H1 (cell line): Measurements from ENCODE around the gene UBE4A. TPM values are rescaled to one million over a fixed set of nuclear protein-coding genes. Genes with fewer than 3 reads are reported as not detected.

Experiments
- CTCF ChIA-PET: fragments of 300-600 bp; sonication (Branson Sonifier 250); formaldehyde crosslinking; loops from one replicate; lab custom pipeline; 2021; ENCODE audit not compliant: partially characterized antibody; lab: Charles Lee
- POLR2A ChIA-PET: fragments of 300-600 bp; sonication (Branson Sonifier 250); formaldehyde crosslinking; loops from one replicate; lab custom pipeline; 2021; ENCODE audit warnings: inconsistent platforms; ENCODE audit not compliant: partially characterized antibody; lab: Charles Lee
- DNase-seq, 2 experiments: peaks; one replicate each; pipeline versions ENCODE4 v3.0.0 to v3.0.0-alpha.2; 2010 to 2022; ENCODE audit warnings: low spot score in 2 of 2, low read depth in 1 of 2, mixed read lengths in 1 of 2
- FAIRE-seq: peaks from 2 replicates; lab custom pipeline; 2011; peaks lifted over from hg19 to GRCh38; lab: Jason Lieb, UNC
- H2AFZ ChIP-seq: 2 replicates; pipeline ENCODE4 v1.8.1; 2012; ENCODE audit warnings: low read length, inconsistent platforms
- H2AK5ac ChIP-seq: 2 replicates; pipeline ENCODE4 v1.6.1; 2013; ENCODE audit warnings: low read depth, low read length
- H2BK120ac ChIP-seq: replicated peaks from 2 replicates; pipeline ENCODE3; 2013; ENCODE audit warnings: low read depth, low read length, inconsistent platforms
- H2BK12ac ChIP-seq: 2 replicates; pipeline ENCODE4 v1.6.1; 2013; ENCODE audit warnings: low read depth, low read length
- H2BK15ac ChIP-seq: 2 replicates; pipeline ENCODE4 v1.6.1; 2013; ENCODE audit warnings: low read length
- H2BK20ac ChIP-seq: 2 replicates; pipeline ENCODE4 v1.6.1; 2013; ENCODE audit warnings: low read length
- H2BK5ac ChIP-seq: 2 replicates; pipeline ENCODE4 v1.6.1; 2013; ENCODE audit warnings: low read depth, low read length
- H3K14ac ChIP-seq: 2 replicates; pipeline ENCODE4 v1.6.1; 2013; ENCODE audit warnings: inconsistent platforms; ENCODE audit not compliant: insufficient read length
- H3K18ac ChIP-seq: 2 replicates; pipeline ENCODE4 v1.6.1; 2013; ENCODE audit warnings: low read length; ENCODE audit errors: extremely low read depth
- H3K23ac ChIP-seq: 2 replicates; pipeline ENCODE4 v1.6.1; 2013; ENCODE audit warnings: inconsistent platforms; ENCODE audit not compliant: insufficient read length
- H3K23me2 ChIP-seq: 2 replicates; pipeline ENCODE4 v1.6.1; 2013; ENCODE audit warnings: low read depth, low read length
- H3K27ac ChIP-seq: 2 replicates; pipeline ENCODE4 v1.6.1; 2011; ENCODE audit warnings: low read depth, low read length, inconsistent platforms
- H3K27me3 ChIP-seq, 4 experiments: replicated peaks in 1 of 4; 1 replicate in 1 of 4; 2 replicates in 3 of 4; pipeline versions ENCODE4 v1.6.1 to v1.8.1; 2011 to 2013; ENCODE audit warnings: low read length in 3 of 4, mild to moderate bottlenecking in 3 of 4, inconsistent platforms in 2 of 4, mixed read lengths in 2 of 4, moderate library complexity in 1 of 4; ENCODE audit not compliant: control insufficient read depth in 3 of 4, insufficient read depth in 3 of 4; ENCODE audit errors: extremely low read depth in 1 of 4
- H3K36me3 ChIP-seq, 4 experiments: 2 replicates each; pipeline versions ENCODE4 v1.6.1 to v1.8.1; 2011 to 2013; ENCODE audit warnings: mild to moderate bottlenecking in 4 of 4, low read length in 3 of 4, moderate library complexity in 2 of 4, control low read depth in 1 of 4, inconsistent platforms in 1 of 4; ENCODE audit not compliant: insufficient read depth in 4 of 4, control insufficient read depth in 2 of 4
- H3K4ac ChIP-seq: replicated peaks from 2 replicates; pipeline ENCODE3; 2013; ENCODE audit warnings: low read length, low read depth, mixed read lengths, inconsistent platforms; ENCODE audit not compliant: insufficient read length
- H3K4me1 ChIP-seq, 4 experiments: replicated peaks in 1 of 4; 1 replicate in 1 of 4; 2 replicates in 3 of 4; pipeline versions ENCODE4 v1.6.1 to v1.8.1; 2011 to 2013; ENCODE audit warnings: low read length in 3 of 4, inconsistent platforms in 2 of 4, mixed read lengths in 1 of 4; ENCODE audit not compliant: insufficient read depth in 4 of 4, control insufficient read depth in 3 of 4
- H3K4me2 ChIP-seq, 2 experiments: 2 replicates each; pipeline versions ENCODE4 v1.6.1 to v1.8.1; 2011 to 2013; ENCODE audit warnings: low read depth in 2 of 2, low read length in 2 of 2, control low read depth in 1 of 2, inconsistent platforms in 1 of 2, mild to moderate bottlenecking in 1 of 2; ENCODE audit not compliant: insufficient read depth in 1 of 2
- H3K4me3 ChIP-seq, 4 experiments: fragments of 200-600, 300-600 bp in 1 of 4; sonication (generic), shearing (Covaris generic), sonication (Bioruptor Twin) in 1 of 4; 2 replicates each; pipeline versions ENCODE4 v1.5.1 to v1.8.1; 2011 to 2016; ENCODE audit warnings: low read length in 4 of 4, low read depth in 3 of 4, control low read depth in 2 of 4, inconsistent platforms in 2 of 4, mild to moderate bottlenecking in 2 of 4, mixed read lengths in 1 of 4, moderate library complexity in 1 of 4; ENCODE audit not compliant: insufficient read depth in 2 of 4; ENCODE audit errors: extremely low read depth in 1 of 4
- H3K56ac ChIP-seq: replicated peaks from 2 replicates; pipeline ENCODE3; 2013; ENCODE audit warnings: low read depth, mild to moderate bottlenecking, mixed read lengths, low read length, inconsistent platforms; ENCODE audit not compliant: insufficient read length
- H3K79me1 ChIP-seq: 2 replicates; pipeline ENCODE4 v1.6.1; 2013; ENCODE audit warnings: low read depth, low read length, control low read depth
- H3K79me2 ChIP-seq, 2 experiments: 2 replicates each; pipeline versions ENCODE4 v1.6.1 to v1.8.1; 2012 to 2013; ENCODE audit warnings: low read length in 2 of 2, mild to moderate bottlenecking in 2 of 2, inconsistent platforms in 1 of 2; ENCODE audit not compliant: insufficient read depth in 2 of 2, control insufficient read depth in 1 of 2
- H3K9ac ChIP-seq, 4 experiments: replicated peaks in 1 of 4; 1 replicate in 1 of 4; 2 replicates in 3 of 4; pipeline versions ENCODE4 v1.6.1 to v1.8.1; 2011 to 2013; ENCODE audit warnings: low read depth in 3 of 4, low read length in 3 of 4, control low read depth in 2 of 4, mild to moderate bottlenecking in 2 of 4, moderate library complexity in 2 of 4, inconsistent platforms in 1 of 4; ENCODE audit errors: extremely low read depth in 1 of 4
- H3K9me3 ChIP-seq, 2 experiments: 2 replicates each; pipeline versions ENCODE4 v1.6.1 to v1.8.1; 2012 to 2013; ENCODE audit warnings: mild to moderate bottlenecking in 2 of 2, moderate library complexity in 2 of 2, control low read depth in 1 of 2, inconsistent platforms in 1 of 2, low read depth in 1 of 2, low read length in 1 of 2, mixed read lengths in 1 of 2; ENCODE audit not compliant: insufficient read depth in 2 of 2
- H4K20me1 ChIP-seq, 2 experiments: replicated peaks in 1 of 2; 2 replicates each; pipeline versions ENCODE3 to v1.8.1; 2011 to 2013; ENCODE audit warnings: inconsistent platforms in 2 of 2, low read length in 2 of 2, mild to moderate bottlenecking in 1 of 2; ENCODE audit not compliant: insufficient read depth in 2 of 2, control insufficient read depth in 1 of 2
- H4K5ac ChIP-seq: 2 replicates; pipeline ENCODE4 v1.6.1; 2013; ENCODE audit warnings: low read length, low read depth, mixed read lengths, inconsistent platforms; ENCODE audit not compliant: insufficient read length
- H4K8ac ChIP-seq: 2 replicates; pipeline ENCODE4 v1.8.0; 2013; ENCODE audit warnings: mild to moderate bottlenecking, moderate library complexity, low read length, inconsistent platforms; ENCODE audit not compliant: insufficient read depth; ENCODE audit errors: extremely low read depth
- H4K91ac ChIP-seq: replicated peaks from 2 replicates; pipeline ENCODE3; 2013; ENCODE audit warnings: low read length, mixed read lengths, inconsistent platforms; ENCODE audit not compliant: insufficient read length
- BRCA1 ChIP-seq: IDR thresholded peaks from 2 replicates; pipeline ENCODE4 v1.6.1; 2012; ENCODE audit warnings: low read depth, low read length, improper control_type of control experiment
- KDM5A ChIP-seq: fragments of 200-600 bp; IDR thresholded peaks from 2 replicates; pipeline ENCODE4 v1.7.1; 2012; ENCODE audit warnings: mild to moderate bottlenecking, low read length, inconsistent platforms, mixed read lengths
- RFX5 ChIP-seq: IDR thresholded peaks from 2 replicates; pipeline ENCODE4 v1.6.1; 2011; ENCODE audit warnings: low read depth, low read length, improper control_type of control experiment, borderline replicate concordance
- WGBS, 2 experiments: shearing (Covaris generic) in 1 of 2; methylation state at CpG; one replicate each; pipeline versions ENCODE4 v1.1.6 to v1.1.7; 2013 to 2015; ENCODE audit warnings: low lambda C conversion rate in 2 of 2, mixed read lengths in 2 of 2, inconsistent platforms in 1 of 2, low coverage in 1 of 2, missing lambda C conversion rate in 1 of 2; ENCODE audit not compliant: insufficient replicate concordance in 2 of 2, insufficient coverage in 1 of 2, insufficient read length in 1 of 2; ENCODE audit errors: extremely low coverage in 1 of 2, missing lambda C conversion rate in 1 of 2; 5-methylcytosine and 5-hydroxymethylcytosine counted together
- polyA plus RNA-seq, 7 experiments: library from polyadenylated mRNA; depleted of rRNA in 3 of 7; stranded (reverse) in 5 of 7; unstranded in 2 of 7; fragments of >200 nt in 5 of 7; fragments of 200-250 nt in 2 of 7; gene quantifications; 1 replicate in 5 of 7; 2 replicates in 1 of 7; 4 replicates in 1 of 7; pipeline versions ENCODE4 v1.2.1 to v1.2.3, GENCODE V29; 2011 to 2013; ENCODE audit warnings: missing spikeins in 2 of 7, mixed read lengths in 2 of 7
- total RNA-seq: library from RNA; stranded (reverse); fragmentation: NEBNext Ultra II Directional; extraction: Animal tissue kit (Norgen Biotek cat#: 25700); gene quantifications from 2 replicates; pipeline ENCODE4 v1.2.1, GENCODE V29; 2021

Gene UBE4A
- total and polyA plus RNA-seq, 2 of the 8 experiments (the other 6 are each of a cell fraction or from before 2014, with no cell fraction given), result 11.3 to 34.5 TPM

GRCh38 chr11:118374729-118375128, 15.3 kb downstream of the UBE4A start:
- POLR2A ChIA-PET, result interaction anchor here (1.7 to 2.4 kb wide), 3 partner anchors 10 to 17 kb away, joined by 4 to 12 read pairs (median 9); partner anchors contain the start of gene UBE4A
- Histone ChIP-seq H3K79me1 (no peaks in the 10 kb centered on the region), H3K14ac (no peak overlapping the region), H3K9ac (no peak overlapping the region), H3K18ac (no peak overlapping the region), H2AFZ (no peak overlapping the region), H2BK20ac (no peak overlapping the region), H2BK5ac (no peak overlapping the region), H3K23ac (no peak overlapping the region), H3K9me3 (no peaks in the 10 kb centered on the region), H3K4me3 (no peak overlapping the region), H3K36me3 (peaks cover 8 to 54% (median 35%) of the 10 kb centered on the region in 4 experiments), H3K79me2 (no peaks in the 10 kb centered on the region), H4K5ac (no peak overlapping the region), H3K4me2 (no peak overlapping the region), H3K4ac (no peak overlapping the region), H2BK15ac (no peak overlapping the region), H2BK120ac (no peak overlapping the region), H4K8ac (no peak overlapping the region), H4K91ac (no peak overlapping the region), H3K56ac (no peak overlapping the region), H3K27me3 (no peaks in the 10 kb centered on the region), H3K4me1 (no peaks in the 10 kb centered on the region), H3K27ac (no peak overlapping the region), H2BK12ac (no peak overlapping the region), H2AK5ac (no peak overlapping the region), H4K20me1 (peaks cover 0 to 2% of the 10 kb centered on the region in 2 experiments), H3K23me2 (no peaks in the 10 kb centered on the region)
- CTCF ChIA-PET, result interaction anchor here (0.8 to 1.7 kb wide), 3 partner anchors 11 to 102 kb away, joined by 3 to 5 read pairs (median 4); no protein-coding TSS in a partner anchor
- no peak for DNase-seq
- WGBS, 2 experiments, result 84% methylated on average over 3 of the region's 3 CpGs; no CpG with 5 or more reads in 1 of the 2 experiments
- FAIRE-seq, result no peak
- no peak for TF ChIP-seq BRCA1
- no peak for TF ChIP-seq RFX5
- no peak for TF ChIP-seq KDM5A
